Transverse colon (tissue), 4 donors: ENCODE measurements around the gene PACS1. TPM values are rescaled to one million over a fixed set of nuclear protein-coding genes. Genes with fewer than 3 reads are reported as not detected.
A peak's percentile ranks its signal among the peaks of the same experiment; 100 is the strongest.

Experiments
- DNase-seq: peaks from one replicate; pipeline ENCODE4 v3.0.0-alpha.2; 2019
- H3K27ac ChIP-seq, 4 donors: fragments of 200-600 bp; sonication (generic); 2 replicates each; pipeline ENCODE4 v1.5.1; 2016 to 2018; ENCODE audit warnings: inconsistent platforms in 4 of 4
- H3K27me3 ChIP-seq: fragments of 200-600 bp; sonication (generic); 2 replicates; pipeline ENCODE4 v1.5.1; 2017; ENCODE audit warnings: inconsistent platforms
- H3K36me3 ChIP-seq, 4 donors: fragments of 200-600 bp; sonication (generic); 2 replicates each; pipeline ENCODE4 v1.5.1; 2017 to 2019; ENCODE audit warnings: inconsistent platforms in 4 of 4
- H3K4me1 ChIP-seq, 4 donors: fragments of 200-600 bp; sonication (generic); 2 replicates each; pipeline ENCODE4 v1.5.1; 2017 to 2020; ENCODE audit warnings: inconsistent platforms in 4 of 4
- H3K4me3 ChIP-seq, 4 donors: fragments of 200-600 bp; sonication (generic); 1 replicate in 1 of 4; 2 replicates in 3 of 4; pipeline versions ENCODE4 v1.5.1 to v1.6.1; 2017 to 2019; ENCODE audit warnings: inconsistent platforms in 4 of 4
- H3K9me3 ChIP-seq, 2 donors: fragments of 200-600 bp; sonication (generic); 2 replicates each; pipeline ENCODE4 v1.5.1; 2017 to 2019; ENCODE audit warnings: inconsistent platforms in 2 of 2
- CTCF ChIP-seq, 5 experiments: fragments of 200-600 bp in 3 of 5; fragments of 450-650 bp in 2 of 5; sonication (generic) in 3 of 5; IDR thresholded peaks; 1 replicate in 2 of 5; 2 replicates in 3 of 5; pipeline ENCODE4 v1.5.1; 2016 to 2017; ENCODE audit warnings: antibody characterized with exemption in 5 of 5, inconsistent platforms in 3 of 5, mild to moderate bottlenecking in 2 of 5, moderate library complexity in 1 of 5
- EP300 ChIP-seq: sonication (generic); formaldehyde crosslinking; IDR thresholded peaks from one replicate; pipeline ENCODE4 v1.6.1; 2017; ENCODE audit warnings: antibody characterized with exemption, low read depth
- POLR2A ChIP-seq: fragments of 450-650 bp; IDR thresholded peaks from one replicate; pipeline ENCODE4 v1.6.1; 2016; ENCODE audit warnings: antibody characterized with exemption, mild to moderate bottlenecking, moderate library complexity
- POLR2AphosphoS5 ChIP-seq, 3 donors: sonication (generic); formaldehyde crosslinking; IDR thresholded peaks; one replicate each; pipeline ENCODE4 v1.6.1; 2016; ENCODE audit warnings: antibody characterized with exemption in 3 of 3
- WGBS, 2 donors: methylation state at CpG; one replicate each; pipeline ENCODE4 v1.1.5; 2018; ENCODE audit warnings: low coverage in 1 of 2; 5-methylcytosine and 5-hydroxymethylcytosine counted together
- in situ Hi-C, 4 donors: fragments of 200-750 bp; cut with MboI; loops; one replicate each; pipeline versions ENCODE4 v1.15.0 to v1.15.1; 2017; ENCODE audit warnings: low sequenced_read_pairs in 3 of 4, low pct_ligation_motif_present in 1 of 4, low pct_unique_long_range_greater_than_20kb in 1 of 4
- intact Hi-C: fragments of 100-400 bp; cut with DNase I; formaldehyde crosslinking; loops from one replicate; pipeline ENCODE4 v1.15.1; 2023; ENCODE audit warnings: low total_unique reads
- total RNA-seq, 4 donors: library from RNA; depleted of rRNA; stranded (reverse); fragments of >200 nt; gene quantifications; one replicate each; pipeline ENCODE4 v1.1.0, GENCODE V29; 2016

PACS1 gene
- total RNA-seq, 4 donors from 2014 or later, result 9.8 to 52.0 (median 27.2) TPM

GRCh38 chr11:66101066-66101464, 31.0 kb downstream of the PACS1 start:
- no peak for TF ChIP-seq POLR2AphosphoS5 (IDR thresholded peaks at IDR 0.05)
- TF ChIP-seq EP300, result no peak
- no peak for TF ChIP-seq CTCF (IDR thresholded peaks at IDR 0.05)
- no peak for TF ChIP-seq POLR2A
- Histone ChIP-seq H3K9me3 (no peaks in the 10 kb centered on the region), H3K4me3 (peak overlapping the region in 1 of 4 donors; percentile 0), H3K4me1 (peaks cover 0 to 7% (median 0%) of the 10 kb centered on the region in 4 donors), H3K36me3 (no peaks in the 10 kb centered on the region), H3K27ac (peak overlapping the region in 1 of 4 donors; percentile 11), H3K27me3 (no peaks in the 10 kb centered on the region)
- in situ Hi-C loops, result no loop called here
- intact Hi-C loops, result no loop called here
- 65 to 71% methylated on average over 3 of the region's 3 CpGs for WGBS, 2 donors
- DNase-seq, result no peak

DNA sequence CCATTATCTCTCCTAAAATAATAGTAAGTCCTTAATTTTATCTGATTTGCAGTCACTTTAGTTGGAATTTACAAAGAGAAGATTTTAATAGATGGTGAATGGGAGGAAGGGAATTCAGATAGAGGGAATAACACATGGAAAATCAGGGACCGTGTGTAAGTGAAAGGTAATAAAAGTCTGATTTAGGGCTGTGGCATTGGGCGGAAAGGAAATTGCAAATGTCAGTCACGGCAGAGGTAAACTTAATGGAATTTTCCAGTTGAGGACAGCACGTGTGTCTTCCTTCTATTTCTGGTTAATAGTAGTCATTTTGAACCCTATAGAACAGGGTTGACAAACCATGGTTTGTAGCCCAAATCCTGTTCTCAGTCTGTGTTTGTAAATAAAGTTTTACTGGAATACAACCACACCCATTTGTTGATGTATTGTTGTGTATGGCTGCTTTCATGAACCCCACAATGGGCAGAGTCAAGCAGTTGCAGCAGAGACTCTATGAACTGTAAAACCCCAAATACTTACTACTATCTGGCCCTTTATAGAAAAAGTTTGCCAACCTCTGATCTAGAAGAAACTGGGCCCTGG, 34.1 kb downstream of the PACS1 start:
- 72 to 73% methylated on average over 4 of the region's 4 CpGs for WGBS, 2 donors
- H3K36me3 ChIP-seq, result no peaks in the 10 kb centered on the region
- H3K27me3 ChIP-seq, result no peaks in the 10 kb centered on the region
- no peaks in the 10 kb centered on the region for H3K9me3 ChIP-seq
- no peak for DNase-seq
- TF ChIP-seq CTCF (IDR thresholded peaks at IDR 0.05), result no peak
- no peak for TF ChIP-seq EP300
- no peak for TF ChIP-seq POLR2A
- no peak for TF ChIP-seq POLR2AphosphoS5 (IDR thresholded peaks at IDR 0.05)
- H3K27ac ChIP-seq, result no peak overlapping the region
- in situ Hi-C loops, result no loop called here
- H3K4me3 ChIP-seq, result no peak overlapping the region
- intact Hi-C loops, result no loop called here
- peaks cover 0 to 7% (median 0%) of the 10 kb centered on the region in 4 donors for H3K4me1 ChIP-seq

GRCh38 chr11:66106786-66107599, 36.9 kb downstream of the PACS1 start:
- no peak for DNase-seq
- peaks cover 0 to 6% (median 4%) of the 10 kb centered on the region in 4 donors for H3K4me1 ChIP-seq
- no peak overlapping the region for H3K27ac ChIP-seq
- in situ Hi-C loops, result no loop called here
- no peaks in the 10 kb centered on the region for H3K36me3 ChIP-seq
- no peak overlapping the region for H3K4me3 ChIP-seq
- H3K27me3 ChIP-seq, result no peaks in the 10 kb centered on the region
- intact Hi-C loops, result no loop called here
- TF ChIP-seq EP300, result no peak
- TF ChIP-seq POLR2A, result no peak
- no peak for TF ChIP-seq CTCF (IDR thresholded peaks at IDR 0.05)
- TF ChIP-seq POLR2AphosphoS5 (IDR thresholded peaks at IDR 0.05), result no peak
- H3K9me3 ChIP-seq, result no peaks in the 10 kb centered on the region
- 70 to 85% methylated on average over 2 to 4 of the region's 4 CpGs for WGBS, 2 donors

GRCh38 chr11:66107600-66108510, 37.8 kb downstream of the PACS1 start:
- intact Hi-C loops, result no loop called here
- Histone ChIP-seq H3K4me1 (peaks cover 6 to 14% (median 13%) of the 10 kb centered on the region in 4 donors), H3K36me3 (no peaks in the 10 kb centered on the region), H3K27ac (no peak overlapping the region), H3K4me3 (no peak overlapping the region), H3K9me3 (no peaks in the 10 kb centered on the region), H3K27me3 (no peaks in the 10 kb centered on the region)
- no peak for DNase-seq
- WGBS, 2 donors, result 83 to 91% methylated on average over 1 to 3 of the region's 3 CpGs
- in situ Hi-C loops, result no loop called here
- no peak for TF ChIP-seq EP300
- no peak for TF ChIP-seq POLR2AphosphoS5 (IDR thresholded peaks at IDR 0.05)
- no peak for TF ChIP-seq CTCF (IDR thresholded peaks at IDR 0.05)
- no peak for TF ChIP-seq POLR2A
